ENCODE measurements around the gene DZIP1L.
"Not testable (repeated sequence)": the region's sequence is repeated elsewhere in the genome, so short reads cannot be mapped to it uniquely, and the experiment has no call there.

DZIP1L gene

DNA sequence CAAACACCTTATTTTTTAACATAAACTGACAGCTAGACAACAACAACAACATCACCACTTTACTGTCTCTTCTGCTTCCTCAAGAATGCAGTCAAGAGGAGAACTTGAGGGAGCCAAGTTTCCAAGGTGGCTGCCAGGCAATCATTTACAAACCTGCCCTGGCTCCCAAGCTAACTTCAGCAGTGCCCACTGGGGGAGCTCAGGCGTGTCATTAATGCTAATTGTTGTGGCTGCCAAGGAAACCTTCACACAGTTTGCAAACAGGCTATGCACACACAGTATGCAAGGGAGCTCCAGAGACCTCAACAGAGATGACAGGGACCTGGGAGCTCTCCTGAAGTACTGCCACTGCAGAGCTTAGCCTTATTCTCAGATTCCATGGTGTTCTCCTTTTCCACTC is 2.1 kb downstream of the DZIP1L start:
- no peak for DNase-seq (ENCODE audit: low read depth in 2 of 2)

DNA sequence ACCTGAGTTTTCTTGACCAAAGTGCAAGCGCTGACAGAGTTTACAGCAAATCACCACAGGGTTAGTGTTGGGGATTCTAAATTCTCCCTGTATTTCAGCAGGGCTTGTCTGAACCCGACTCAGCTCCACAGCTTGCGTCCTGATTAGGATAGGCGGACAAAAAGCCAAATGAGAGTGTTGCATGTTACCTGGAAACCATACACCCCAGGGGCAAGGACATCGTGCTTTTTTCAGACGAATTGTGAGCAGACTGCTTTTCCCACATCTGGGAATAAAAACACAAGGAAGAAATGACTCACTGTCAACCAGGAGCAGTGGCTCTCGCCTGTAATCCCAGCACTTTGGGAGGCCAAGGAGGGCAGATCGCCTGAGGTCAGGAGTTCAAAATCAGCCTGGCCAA is 3.0 kb downstream of the DZIP1L start:
- no peak for DNase-seq (ENCODE audit: low read depth in 2 of 2)

DNA sequence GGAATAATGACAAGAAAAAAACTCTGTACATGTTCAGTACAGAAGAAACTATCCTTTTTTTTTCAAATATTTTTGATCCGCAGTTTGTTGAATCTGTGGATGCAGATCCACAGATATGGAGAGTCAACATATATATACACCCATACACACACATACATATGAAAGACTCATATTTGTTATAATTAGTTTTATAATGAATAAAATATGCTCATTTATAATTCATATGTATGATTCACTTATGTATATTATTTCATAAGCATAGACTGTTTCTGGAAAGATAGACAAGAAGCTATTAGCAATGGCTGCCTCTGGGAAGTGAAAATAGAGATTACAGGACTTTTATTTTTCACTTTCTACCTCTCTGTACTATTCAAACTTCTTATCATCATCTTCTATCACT is 9.8 kb downstream of the DZIP1L start:
- no peak for DNase-seq (ENCODE audit: low read depth in 2 of 2)

DNA sequence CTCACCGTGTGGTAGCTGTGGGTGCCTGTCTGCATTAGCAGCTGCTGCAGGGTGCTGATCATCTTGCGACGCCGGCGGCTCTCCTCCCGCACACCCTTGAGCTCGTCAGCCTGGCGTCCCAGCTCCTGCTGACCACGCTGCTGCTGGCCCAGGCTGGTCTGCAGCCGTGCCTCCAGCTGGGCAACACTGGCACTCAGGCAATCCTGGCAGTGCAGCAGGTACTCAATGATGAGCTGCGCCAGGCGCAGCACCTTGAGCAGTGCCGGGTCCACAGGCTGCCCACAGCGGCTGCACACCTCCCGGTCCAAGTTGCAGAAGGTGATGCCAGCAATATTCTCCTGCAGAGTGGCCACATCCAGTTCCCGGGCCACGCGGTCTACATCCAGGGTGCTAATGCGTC is 11.9 kb downstream of the DZIP1L start:
- no peak for DNase-seq (ENCODE audit: low read depth in 2 of 2)

DNA sequence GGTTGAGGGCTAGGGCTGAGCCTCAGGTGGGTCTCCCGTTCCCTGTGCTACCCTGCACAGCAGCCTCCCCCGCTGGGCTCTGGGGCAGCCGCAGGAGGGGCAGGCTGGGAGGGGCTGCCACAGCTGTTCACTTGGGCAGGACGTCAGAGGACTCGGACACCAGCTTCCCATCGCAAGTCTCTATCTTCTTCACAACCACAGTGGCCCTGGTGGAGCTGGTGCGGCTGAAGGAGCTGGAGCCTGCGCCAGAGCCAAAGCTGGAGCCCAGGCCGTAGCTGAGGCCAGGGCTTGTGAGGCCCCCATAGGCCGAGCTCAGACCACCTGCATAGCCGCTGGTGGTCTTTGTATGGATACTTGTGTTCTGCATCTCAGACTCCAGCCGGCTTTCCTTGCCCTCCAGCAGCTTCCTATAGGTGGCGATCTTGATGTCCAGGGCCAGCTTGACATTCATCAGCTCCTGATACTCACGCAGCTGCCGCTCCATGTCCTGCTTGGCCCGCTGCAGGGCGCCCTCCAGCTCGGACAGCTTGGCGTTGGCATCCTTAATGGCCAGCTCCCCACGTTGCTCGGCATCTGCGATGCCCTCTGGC is 14.0 kb downstream of the DZIP1L start:
- DNase-seq (ENCODE audit: low read depth in 2 of 2): not testable (repeated sequence)

DNA sequence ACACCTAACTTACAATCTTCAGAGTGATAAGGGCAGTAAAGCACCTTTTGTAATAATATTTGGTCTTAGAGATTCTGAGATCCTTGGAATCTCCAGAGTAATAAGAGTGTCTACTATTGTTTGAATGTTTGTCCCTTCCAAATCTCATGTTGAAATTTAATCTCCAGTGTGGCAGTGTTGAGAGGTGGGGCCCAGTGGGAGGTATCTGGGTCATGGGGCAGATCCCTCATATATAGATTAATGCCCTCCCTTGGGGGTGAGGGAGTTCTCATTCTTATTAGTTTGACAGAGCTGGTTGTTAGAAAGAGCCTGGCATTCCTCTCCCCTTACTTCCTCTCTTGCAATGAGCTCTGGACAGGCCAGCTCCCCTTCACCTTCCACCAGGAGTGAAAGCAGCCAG is 16.0 kb downstream of the DZIP1L start:
- no peak for DNase-seq (ENCODE audit: low read depth in 2 of 2)

DNA sequence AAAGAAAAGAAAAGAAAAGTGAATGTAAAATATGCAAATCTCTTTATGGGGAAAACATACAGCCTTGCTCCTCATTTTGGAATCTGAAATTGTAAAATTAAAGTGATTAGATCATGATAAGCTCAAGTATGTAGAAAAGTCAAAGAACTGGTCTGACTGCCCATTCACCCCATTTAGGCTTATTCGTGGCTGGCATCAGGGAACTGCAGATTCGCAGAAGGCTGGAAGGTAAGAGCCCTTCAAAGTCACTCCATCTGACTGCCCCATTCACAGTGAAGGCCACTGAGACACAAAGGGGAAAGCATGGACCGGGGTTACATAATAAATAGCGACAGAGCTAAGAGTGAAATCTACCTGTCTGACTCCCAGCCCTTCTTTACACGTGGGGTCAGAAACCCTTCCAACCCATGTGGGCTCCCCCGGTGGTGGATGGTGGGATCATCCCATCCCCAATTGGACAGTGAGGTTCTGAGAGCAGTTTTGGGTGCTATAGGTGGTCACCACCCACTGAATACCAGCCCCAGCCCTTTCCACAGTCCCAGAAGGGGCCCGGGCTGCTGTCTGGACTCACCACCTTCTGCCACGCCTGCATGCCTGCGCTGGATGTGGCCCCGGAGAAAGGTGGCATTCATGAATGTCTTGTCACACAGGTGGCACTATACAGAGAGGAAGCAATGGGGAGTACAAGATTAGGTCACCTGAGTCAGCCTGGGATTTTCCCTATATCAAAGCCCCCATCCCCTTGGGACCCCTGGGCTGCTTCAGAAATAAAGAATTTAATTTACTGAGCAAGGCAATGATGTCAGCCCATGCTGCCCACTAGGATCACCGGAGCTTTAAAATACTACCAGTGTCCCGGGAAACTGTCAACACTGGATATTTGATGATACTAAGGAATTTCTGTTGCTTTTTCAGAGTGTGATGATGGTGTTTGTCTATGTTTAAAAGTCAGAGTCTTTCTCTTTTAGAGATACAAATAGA is 17.9 kb downstream of the DZIP1L start:
- no peak for DNase-seq (ENCODE audit: low read depth in 2 of 2)

DNA sequence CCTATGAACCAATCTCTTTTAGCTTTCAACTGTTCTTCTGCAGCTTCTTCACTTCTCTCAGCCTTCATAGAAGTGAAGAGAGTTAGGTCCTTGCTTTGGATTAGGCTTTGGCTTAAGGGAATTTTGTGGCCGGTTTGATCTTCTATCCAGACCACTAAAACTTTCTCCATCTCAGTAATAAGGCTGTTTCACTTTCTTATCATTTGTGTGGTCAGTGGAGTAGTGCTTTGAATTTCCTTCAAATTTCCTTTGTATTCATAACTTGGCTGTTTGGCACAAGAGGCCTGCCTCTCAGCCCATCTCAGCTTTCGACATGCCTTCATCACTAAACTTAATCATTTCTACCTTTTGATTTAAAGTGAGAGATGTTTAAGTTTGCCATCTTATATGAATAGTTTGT is 21.7 kb downstream of the DZIP1L start:
- DNase-seq (ENCODE audit: low read depth in 2 of 2): no peak

DNA sequence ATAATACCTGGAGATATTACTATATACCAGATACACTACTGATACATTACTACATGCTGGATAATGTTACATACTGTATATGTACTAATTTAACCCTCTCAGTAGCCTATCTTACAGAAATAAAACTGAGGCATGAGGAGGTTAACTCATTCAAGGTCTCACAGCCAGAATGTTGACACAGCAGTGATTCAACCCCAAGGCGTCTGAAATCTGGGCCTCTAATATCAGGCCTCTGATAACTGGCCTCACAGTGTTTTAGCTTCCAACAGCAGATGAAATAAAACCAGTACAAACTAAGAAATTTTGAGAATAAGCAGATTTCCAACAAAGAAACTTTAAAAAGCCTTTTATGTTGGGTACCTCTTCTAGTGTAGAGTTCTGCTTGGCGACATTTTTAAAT is 23.4 kb downstream of the DZIP1L start:
- no peak for DNase-seq (ENCODE audit: low read depth in 2 of 2)

DNA sequence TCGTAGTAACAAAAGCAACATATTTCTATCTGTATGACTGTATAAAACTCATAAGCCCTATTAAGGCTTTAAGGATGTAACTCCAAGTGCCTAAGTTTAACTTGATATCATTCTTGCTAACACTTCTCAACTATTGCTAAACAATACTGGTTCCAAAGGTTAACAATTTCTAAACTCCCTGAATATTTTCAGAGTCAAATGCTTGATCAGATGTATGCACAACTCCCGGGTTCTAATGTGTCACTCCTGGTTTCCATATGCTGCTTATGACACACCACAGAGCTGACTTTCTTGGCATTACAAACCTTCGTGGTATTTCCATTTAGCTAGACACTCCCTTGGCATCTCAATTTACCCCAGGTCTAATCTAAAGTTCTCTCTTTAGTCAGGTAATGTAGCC is 26.3 kb downstream of the DZIP1L start:
- peak; percentile 22 to 27 for DNase-seq (ENCODE audit: low read depth in 2 of 2)

DNA sequence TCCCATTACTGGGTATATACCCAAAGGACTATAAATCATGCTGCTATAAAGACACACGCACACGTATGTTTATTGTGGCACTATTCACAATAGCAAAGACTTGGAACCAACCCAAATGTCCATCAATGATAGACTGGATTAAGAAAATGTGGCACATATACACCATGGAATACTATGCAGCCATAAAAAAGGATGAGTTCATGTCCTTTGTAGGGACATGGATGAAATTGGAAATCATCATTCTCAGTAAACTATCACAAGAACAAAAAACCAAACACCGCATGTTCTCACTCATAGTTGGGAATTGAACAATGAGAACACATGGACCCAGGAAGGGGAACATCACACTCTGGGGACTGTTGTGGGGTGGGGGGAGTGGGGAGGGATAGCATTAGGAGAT is 29.7 kb downstream of the DZIP1L start:
- not testable (repeated sequence) for DNase-seq (ENCODE audit: low read depth in 2 of 2)

DNA sequence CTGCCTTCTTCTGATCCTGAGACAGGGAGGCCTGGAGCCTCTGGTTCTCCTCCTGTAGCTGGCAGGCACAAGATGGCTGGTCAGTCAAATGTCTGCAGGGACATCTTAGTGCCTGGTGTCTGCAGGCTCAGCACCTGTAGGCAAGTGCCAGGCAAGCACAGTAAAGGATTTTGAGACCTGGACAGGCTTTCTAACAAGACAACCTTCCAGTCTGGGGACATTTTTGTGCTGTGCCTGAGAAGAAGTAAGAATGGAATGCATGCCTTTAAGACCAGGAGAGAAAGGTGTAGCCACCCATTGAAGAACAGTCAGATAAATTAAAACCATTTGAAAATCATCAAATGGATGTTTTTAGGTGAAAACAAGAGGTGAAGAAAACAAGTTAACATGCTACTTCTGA is 31.2 kb downstream of the DZIP1L start:
- DNase-seq (ENCODE audit: low read depth in 2 of 2): no peak

DNA sequence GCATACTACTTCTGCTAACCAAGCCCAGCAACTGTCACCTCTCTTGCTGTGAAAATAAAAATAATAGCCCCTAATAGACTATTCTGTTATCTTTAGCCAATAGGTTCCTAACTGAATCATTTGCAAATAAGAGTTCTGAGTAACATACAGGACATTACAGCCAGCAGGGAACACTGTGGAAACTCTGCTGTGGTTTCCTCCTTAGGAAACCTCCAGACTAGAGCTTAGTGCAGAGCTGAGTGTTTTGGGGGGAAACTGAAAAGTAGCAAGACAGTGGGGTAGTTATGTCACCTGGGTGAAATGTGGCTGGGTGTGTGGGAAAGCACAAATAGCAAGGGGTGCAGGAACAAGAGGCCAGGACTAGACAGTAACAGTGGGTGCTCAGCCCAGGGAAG is 32.4 kb downstream of the DZIP1L start:
- no peak for DNase-seq (ENCODE audit: low read depth in 2 of 2)

DNA sequence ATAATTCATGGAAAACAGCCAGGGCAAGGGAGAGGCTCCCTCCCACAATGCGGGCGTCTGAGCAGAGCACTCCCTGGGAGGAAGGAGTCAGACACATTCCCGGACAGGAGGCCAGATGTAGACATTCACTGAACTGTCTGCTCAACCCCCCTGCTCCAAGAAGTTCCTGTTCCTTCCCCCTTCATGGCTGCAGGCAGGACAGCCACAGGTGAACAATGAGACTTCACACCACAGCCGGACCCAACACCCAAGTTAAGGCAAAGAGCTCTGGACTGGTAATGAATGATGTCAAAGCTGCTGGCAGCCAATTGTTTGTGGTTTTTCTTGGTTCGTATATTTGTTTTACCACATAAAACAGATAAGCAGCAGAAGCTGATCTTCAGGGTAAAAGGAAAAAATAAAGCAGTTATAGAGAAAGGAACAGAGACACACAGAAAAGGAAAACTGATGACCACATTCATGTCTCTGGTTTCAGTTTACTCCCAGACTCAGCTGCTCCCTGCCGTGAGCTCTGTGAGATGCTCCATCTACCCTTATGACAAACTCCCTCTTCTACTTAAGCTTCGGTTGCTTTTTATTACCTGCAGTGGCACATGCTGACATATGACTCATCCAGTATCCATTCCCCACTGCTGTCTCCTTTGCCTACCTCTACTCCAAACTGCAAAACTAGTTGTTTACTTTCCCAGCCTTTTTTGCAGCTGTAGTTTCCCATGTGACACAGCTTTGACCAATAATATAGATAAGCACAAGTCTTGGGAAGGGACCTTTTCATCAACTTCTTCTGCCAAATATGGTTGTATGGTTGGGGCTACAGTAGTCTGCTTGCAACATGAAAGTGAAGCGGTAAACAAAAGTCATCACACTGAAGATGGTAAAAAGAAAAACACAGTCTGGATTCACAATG is 33.1 kb downstream of the DZIP1L start:
- peak; percentile 60 to 62 for DNase-seq (ENCODE audit: low read depth in 2 of 2)

DNA sequence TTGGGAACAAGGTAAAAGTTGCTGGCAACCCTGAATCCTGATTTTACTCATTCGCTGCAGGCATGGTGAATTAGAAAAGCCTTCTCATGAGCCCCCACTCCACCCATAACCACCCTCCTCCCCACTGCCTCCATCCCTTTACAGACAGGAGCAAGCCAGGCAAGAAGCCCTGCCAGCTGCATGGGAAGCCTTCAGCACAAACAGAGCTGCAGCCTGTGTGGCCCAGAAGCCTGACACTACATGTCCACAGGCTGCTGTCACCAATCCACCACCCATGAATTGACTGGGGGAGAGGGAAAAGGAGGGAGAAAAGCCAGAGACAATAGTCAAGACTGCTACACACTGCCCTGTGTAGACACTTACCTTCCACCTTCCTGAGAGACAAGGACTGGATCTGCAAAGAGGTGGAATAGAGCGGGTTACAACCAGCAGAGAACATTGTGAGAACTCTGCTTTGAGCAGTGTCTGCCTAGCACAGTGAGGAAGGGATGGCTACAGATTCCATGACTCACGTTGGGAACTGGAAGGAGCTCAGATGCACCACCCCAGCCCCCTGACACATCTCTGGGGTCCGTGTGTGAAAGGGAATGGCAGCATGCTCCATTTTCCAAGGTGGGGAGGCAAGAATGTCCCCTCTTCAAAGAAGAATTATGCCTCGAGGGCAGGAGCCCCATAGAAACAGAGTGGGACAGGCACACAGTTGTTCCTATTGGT is 33.9 kb downstream of the DZIP1L start:
- peak; percentile 23 to 37 for DNase-seq (ENCODE audit: low read depth in 2 of 2)

DNA sequence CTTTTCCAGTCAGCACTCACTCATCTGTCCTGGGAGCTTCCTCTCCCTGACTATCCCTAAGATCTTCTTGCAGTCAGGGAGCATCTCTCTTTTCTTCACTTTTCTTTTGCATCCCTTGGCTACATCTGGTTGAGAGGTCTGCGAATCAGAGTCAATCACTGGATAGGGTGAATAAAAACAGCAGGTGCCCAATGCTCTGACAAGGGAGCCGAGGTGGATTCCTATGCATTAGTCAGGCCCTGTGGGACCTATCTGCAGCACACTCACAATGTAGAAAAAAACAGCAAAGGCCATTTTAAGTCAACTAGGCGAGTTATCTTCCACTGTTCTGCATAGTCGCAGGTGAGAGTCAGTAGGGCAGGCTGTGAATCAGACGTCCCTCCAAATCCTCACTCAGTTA is 35.5 kb downstream of the DZIP1L start:
- DNase-seq (ENCODE audit: low read depth in 2 of 2): no peak

DNA sequence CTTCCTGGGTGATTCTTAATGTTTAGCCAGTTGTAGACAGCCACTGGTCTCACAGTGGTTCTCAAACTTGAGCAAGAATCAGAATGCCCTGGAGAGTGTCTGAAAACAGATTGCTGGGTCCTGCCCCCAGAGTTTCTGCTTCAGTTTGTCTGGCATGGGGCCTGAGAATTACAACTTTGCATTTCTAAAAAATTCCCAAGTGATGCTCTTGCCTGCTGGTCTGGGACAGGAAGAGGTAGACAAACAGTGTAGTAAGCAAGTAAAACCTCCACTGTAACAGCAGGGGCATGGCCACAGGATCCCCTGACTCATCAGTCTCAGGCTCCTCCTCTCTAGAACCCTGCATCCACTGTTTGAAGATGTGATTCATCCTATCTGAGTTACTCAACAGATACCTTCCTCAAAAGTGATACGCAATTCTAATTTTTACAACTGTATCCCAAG is 36.5 kb downstream of the DZIP1L start:
- DNase-seq (ENCODE audit: low read depth in 2 of 2): peak; percentile 93 to 94

DNA sequence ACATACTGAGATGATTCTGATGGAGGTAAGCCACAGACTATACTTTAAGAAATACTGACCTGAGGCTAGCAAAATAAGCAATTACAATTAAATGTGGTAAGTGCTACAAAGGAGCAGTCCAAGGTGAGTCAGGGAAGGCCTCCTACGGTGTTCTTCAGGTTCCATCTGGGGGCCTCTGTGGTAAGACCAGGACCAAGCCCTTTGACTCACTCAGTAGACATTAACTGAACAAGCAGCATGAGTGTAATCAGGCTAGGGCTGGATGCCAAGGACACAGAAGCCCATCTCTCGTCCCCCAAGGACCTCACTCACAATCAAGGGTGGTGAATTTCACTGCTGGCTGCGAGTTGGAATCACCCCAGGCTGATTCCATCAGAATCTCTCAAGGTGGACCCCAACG is 37.3 kb downstream of the DZIP1L start:
- DNase-seq (ENCODE audit: low read depth in 2 of 2): no peak

DNA sequence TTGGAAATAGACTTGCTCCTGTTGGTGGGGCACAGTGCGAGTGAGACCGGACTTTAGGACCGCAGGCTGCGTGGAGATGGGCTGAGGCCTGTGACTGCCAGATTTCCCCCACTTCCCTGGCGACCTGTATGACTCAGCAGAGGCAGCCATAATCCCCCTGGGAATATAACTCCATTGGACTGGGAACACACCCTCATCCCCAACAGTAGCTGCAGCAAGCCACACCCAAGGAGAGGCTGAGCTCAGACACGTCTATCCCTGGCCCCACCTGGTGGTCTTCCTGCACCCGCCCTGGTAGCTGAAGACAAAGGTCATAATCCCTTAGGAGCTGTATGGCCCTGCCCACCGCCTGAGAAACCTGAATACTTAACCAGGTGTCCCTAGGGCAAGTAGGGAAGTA is 42.6 kb downstream of the DZIP1L start:
- DNase-seq (ENCODE audit: low read depth in 2 of 2): no peak

DNA sequence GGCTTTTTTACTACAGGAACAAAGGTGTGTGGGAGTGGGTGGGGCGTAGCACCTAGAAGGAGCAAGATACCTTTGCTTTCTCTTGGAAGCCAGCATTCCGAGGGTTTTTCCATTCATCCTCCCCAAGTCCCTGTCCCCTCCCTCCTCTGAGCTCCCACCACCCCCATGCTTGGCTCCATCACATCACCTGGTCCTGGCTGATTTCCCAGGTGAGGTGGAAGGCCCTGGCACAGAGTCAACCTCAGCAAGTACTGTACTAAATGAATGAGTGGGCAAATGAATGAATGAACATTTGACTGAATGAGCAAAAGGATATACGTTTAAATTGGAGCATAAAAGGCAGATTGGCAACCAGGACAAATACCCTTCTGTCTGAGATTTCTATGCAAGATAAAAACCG is 45.4 kb downstream of the DZIP1L start:
- no peak for DNase-seq (ENCODE audit: low read depth in 2 of 2)

DNA sequence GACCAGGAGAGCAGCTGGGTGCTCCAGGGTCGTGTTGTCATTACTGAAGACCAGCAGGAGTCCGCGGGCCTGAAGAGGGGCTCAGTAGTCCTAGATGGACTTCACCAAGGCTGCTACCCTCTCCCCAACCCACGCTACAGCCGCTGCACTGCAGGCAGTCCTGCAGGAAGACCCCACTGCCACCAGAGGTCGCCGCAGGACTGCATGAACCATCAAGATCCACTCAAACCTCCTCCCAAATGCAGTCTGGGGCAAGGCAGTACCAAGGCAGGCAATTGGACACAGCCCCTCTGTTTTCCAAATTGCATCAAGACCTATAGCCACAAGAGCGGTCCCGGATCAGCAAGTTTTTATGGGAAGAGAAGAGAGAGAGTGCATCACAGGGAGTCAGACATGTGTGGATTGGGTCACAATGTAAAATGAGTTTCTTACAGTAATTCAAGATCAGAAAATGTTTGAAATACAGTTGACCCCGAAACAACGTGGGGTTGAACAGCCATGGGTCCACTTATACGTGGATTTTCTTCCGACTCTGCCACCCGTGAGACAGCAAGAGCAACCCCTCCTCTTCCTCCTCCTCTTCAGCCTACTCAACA is 46.7 kb downstream of the DZIP1L start:
- DNase-seq (ENCODE audit: low read depth in 2 of 2): peak in 1 of 2 experiments; percentile 46

Measured in fibroblast of skin of left quadriceps (primary cell).